Central memory CD8-positive, alpha-beta T cell (primary cell): ENCODE results near the gene ATG9B.

Experiments used
- ATAC-seq: fragments of 150-1000 bp; cut with Tn5 transposase; replicated peaks from 2 replicates; pipeline ENCODE4 v1.10.0; 2022; ENCODE audit warnings: mild to moderate bottlenecking, moderate FRiP score, moderate number of reproducible peaks; ENCODE audit not compliant: poor library complexity, severe bottlenecking; ENCODE audit errors: extremely low read depth
- DNase-seq, 2 donors: peaks; one replicate each; pipeline ENCODE4 v3.0.0; 2021; ENCODE audit warnings: low spot score in 2 of 2
- H3K27ac Mint-ChIP-seq: one replicate; pipeline ENCODE4 v1.8.0; 2022; ENCODE audit warnings: low read depth, mild to moderate bottlenecking, moderate library complexity, mixed read lengths
- H3K27me3 Mint-ChIP-seq: one replicate; pipeline ENCODE4 v1.8.0; 2022; ENCODE audit warnings: mixed read lengths
- H3K36me3 Mint-ChIP-seq: one replicate; pipeline ENCODE4 v1.8.0; 2022; ENCODE audit warnings: mild to moderate bottlenecking, moderate library complexity, mixed read lengths; ENCODE audit not compliant: insufficient read depth
- H3K4me1 Mint-ChIP-seq: one replicate; pipeline ENCODE4 v1.8.0; 2022; ENCODE audit warnings: mixed read lengths
- H3K4me3 Mint-ChIP-seq: one replicate; pipeline ENCODE4 v1.8.0; 2022; ENCODE audit warnings: mild to moderate bottlenecking, moderate library complexity, mixed read lengths
- H3K9me3 Mint-ChIP-seq: one replicate; pipeline ENCODE4 v1.8.0; 2022; ENCODE audit warnings: mixed read lengths

The ATG9B gene

GRCh38 chr7:151062399-151063211 is 38.3 kb upstream of the ATG9B start:
- no peak for ATAC-seq
- no peak overlapping the region for H3K4me3 Mint-ChIP-seq
- H3K27me3 Mint-ChIP-seq = no peaks in the 10 kb centered on the region

GRCh38 chr7:151062111-151062398 is 37.8 kb upstream of the ATG9B start:
- H3K27me3 Mint-ChIP-seq = no peaks in the 10 kb centered on the region
- peak overlapping the region; percentile 94 for H3K4me3 Mint-ChIP-seq
- no peak overlapping the region for H3K27ac Mint-ChIP-seq
- ATAC-seq = no peak
- no peak for DNase-seq
- H3K9me3 Mint-ChIP-seq = no peaks in the 10 kb centered on the region
- peaks cover 31% of the 10 kb centered on the region for H3K4me1 Mint-ChIP-seq
- H3K36me3 Mint-ChIP-seq = peaks cover 29% of the 10 kb centered on the region

More at GRCh38 chr7:151062399-151063211, 38.3 kb upstream of the ATG9B start:
- Mint-ChIP-seq H3K9me3 (no peaks in the 10 kb centered on the region), H3K36me3 (peaks cover 28% of the 10 kb centered on the region), H3K27ac (no peak overlapping the region), H3K4me1 (peaks cover 26% of the 10 kb centered on the region)
- DNase-seq = no peak

GRCh38 chr7:151061213-151062110 is 37.2 kb upstream of the ATG9B start:
- DNase-seq (no peak), ATAC-seq (no peak)
- Mint-ChIP-seq H3K27me3 (no peaks in the 10 kb centered on the region), H3K4me1 (peaks cover 34% of the 10 kb centered on the region), H3K36me3 (peaks cover 26% of the 10 kb centered on the region), H3K9me3 (no peaks in the 10 kb centered on the region), H3K4me3 (peak overlapping the region; percentile 94), H3K27ac (no peak overlapping the region)

DNA sequence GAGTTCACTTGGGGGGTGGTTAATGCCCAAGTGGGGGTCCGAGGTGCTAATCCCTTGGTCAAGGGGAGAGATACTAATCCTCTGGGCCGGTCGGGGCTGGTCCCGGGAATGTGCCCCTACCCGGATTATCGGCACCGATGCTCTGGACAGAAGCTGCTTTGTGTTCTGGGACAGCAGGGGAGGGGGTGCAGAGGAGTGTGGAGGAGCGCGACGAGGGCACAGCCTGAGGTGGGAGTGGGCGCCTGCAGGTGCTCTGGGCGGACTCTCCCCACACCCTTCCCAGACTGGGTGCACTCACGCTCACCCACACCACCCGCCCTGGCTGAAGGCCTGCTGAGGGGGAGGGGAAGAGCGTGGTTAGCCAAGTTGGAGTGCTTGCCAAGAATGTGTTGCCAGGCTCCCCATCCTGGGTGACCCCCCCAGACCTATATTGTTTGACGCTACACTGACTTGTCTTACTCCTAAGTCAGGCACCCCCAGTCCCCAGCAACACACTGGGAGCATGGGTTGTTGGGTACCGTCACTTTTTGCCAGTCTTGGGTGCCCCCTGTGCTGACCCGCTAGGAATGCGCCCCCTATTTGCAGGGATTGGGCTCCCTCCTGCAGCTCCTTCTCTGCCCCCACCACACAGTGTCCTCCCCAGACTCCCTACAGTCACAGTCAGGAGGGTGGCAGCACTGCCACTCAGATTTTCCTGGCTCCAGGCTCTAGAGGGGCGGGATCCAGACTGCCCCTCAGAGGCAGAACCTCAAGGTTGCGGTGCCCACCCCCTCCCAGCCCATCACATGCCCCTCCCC is 36.3 kb upstream of the ATG9B start:
- Mint-ChIP-seq H3K27ac (peak overlapping the region; percentile 16), H3K27me3 (no peaks in the 10 kb centered on the region), H3K36me3 (peaks cover 24% of the 10 kb centered on the region), H3K4me1 (peaks cover 34% of the 10 kb centered on the region), H3K4me3 (peak overlapping the region; percentile 94), H3K9me3 (no peaks in the 10 kb centered on the region)
- ATAC-seq (no peak), DNase-seq (no peak)

GRCh38 chr7:151060113-151060415 is 35.8 kb upstream of the ATG9B start:
- no peak for ATAC-seq
- H3K9me3 Mint-ChIP-seq = no peaks in the 10 kb centered on the region
- H3K36me3 Mint-ChIP-seq = peaks cover 20% of the 10 kb centered on the region
- H3K27ac Mint-ChIP-seq = peak overlapping the region; percentile 16
- DNase-seq = no peak
- H3K4me1 Mint-ChIP-seq = peaks cover 34% of the 10 kb centered on the region
- peak overlapping the region; percentile 94 for H3K4me3 Mint-ChIP-seq
- H3K27me3 Mint-ChIP-seq = no peaks in the 10 kb centered on the region

GRCh38 chr7:151059367-151060112 is 35.2 kb upstream of the ATG9B start, which contains the start of gene SLC4A2:
Gene SLC4A2, plus strand, starts transcription at chr7:151059589. Its CDS starts 2,399 bp downstream, at chr7:151061988.
- DNase-seq (peak; percentile 44 to 49), ATAC-seq (no peak)
- Mint-ChIP-seq H3K4me1 (peaks cover 34% of the 10 kb centered on the region), H3K4me3 (peak within 1 kb of the TSS; percentile 94), H3K27me3 (no peaks in the 10 kb centered on the region), H3K27ac (peak within 1 kb of the TSS; percentile 95), H3K36me3 (peaks cover 20% of the 10 kb centered on the region), H3K9me3 (no peaks in the 10 kb centered on the region)

- H3K36me3 Mint-ChIP-seq = peaks cover 16% of the 10 kb centered on the region
- H3K4me3 Mint-ChIP-seq = peak overlapping the region; percentile 94
- H3K4me1 Mint-ChIP-seq = peaks cover 34% of the 10 kb centered on the region
- DNase-seq = no peak
- no peaks in the 10 kb centered on the region for H3K27me3 Mint-ChIP-seq
- H3K27ac Mint-ChIP-seq = peak overlapping the region; percentile 95
- ATAC-seq = no peak
- no peaks in the 10 kb centered on the region for H3K9me3 Mint-ChIP-seq
These were observed 34.6 kb upstream of the ATG9B start for GRCh38 chr7:151058781-151059366.

GRCh38 chr7:151057989-151058780 is 33.9 kb upstream of the ATG9B start:
- DNase-seq (peak; percentile 91 to 94), ATAC-seq (peak; percentile 93)
- H3K4me3 Mint-ChIP-seq = peak overlapping the region; percentile 94
- H3K36me3 Mint-ChIP-seq = peaks cover 14% of the 10 kb centered on the region
- H3K4me1 Mint-ChIP-seq = peaks cover 34% of the 10 kb centered on the region
- H3K27ac Mint-ChIP-seq = peak overlapping the region; percentile 95
- H3K9me3 Mint-ChIP-seq = no peaks in the 10 kb centered on the region
- peaks cover under 1% of the 10 kb centered on the region for H3K27me3 Mint-ChIP-seq

GRCh38 chr7:151057506-151057988 is 33.3 kb upstream of the ATG9B start, which contains the start of gene CDK5:
Gene CDK5, minus strand, starts transcription at chr7:151057897. Its CDS starts 49 bp downstream, at chr7:151057848.
- Mint-ChIP-seq H3K27ac (peak within 1 kb of the TSS; percentile 95), H3K4me3 (peak within 1 kb of the TSS; percentile 94), H3K9me3 (no peaks in the 10 kb centered on the region), H3K27me3 (peaks cover 6% of the 10 kb centered on the region), H3K36me3 (peaks cover 14% of the 10 kb centered on the region), H3K4me1 (peaks cover 38% of the 10 kb centered on the region)
- ATAC-seq (peak; percentile 1), DNase-seq (no peak)

GRCh38 chr7:151056666-151057505 is 32.6 kb upstream of the ATG9B start:
- Mint-ChIP-seq H3K4me1 (peaks cover 37% of the 10 kb centered on the region), H3K27ac (no peak overlapping the region), H3K9me3 (no peaks in the 10 kb centered on the region), H3K4me3 (peak overlapping the region; percentile 94), H3K27me3 (peaks cover 13% of the 10 kb centered on the region), H3K36me3 (peaks cover 14% of the 10 kb centered on the region)
- DNase-seq = no peak
- ATAC-seq = no peak
